WTC11 (cell line): ENCODE results near the gene SLC7A8.

Source experiments
- TF ChIP-seq, protein P1 (sequence below): sonication (generic); formaldehyde crosslinking; IDR thresholded peaks from 2 replicates; pipeline ENCODE4 v1.8.1; 2022; ENCODE audit warnings: mild to moderate bottlenecking, missing genetic modification reagents, moderate library complexity, borderline replicate concordance
- TF ChIP-seq, protein P2 (sequence below): sonication (generic); formaldehyde crosslinking; IDR thresholded peaks from 2 replicates; pipeline ENCODE4 v1.8.0; 2022; ENCODE audit warnings: mild to moderate bottlenecking, missing genetic modification reagents
- TF ChIP-seq, protein P3 (sequence below): sonication (generic); formaldehyde crosslinking; IDR thresholded peaks from 2 replicates; pipeline ENCODE4 v1.8.1; 2023; ENCODE audit warnings: mild to moderate bottlenecking, moderate library complexity, missing genetic modification reagents
- TF ChIP-seq, protein P4 (sequence below): fragments of 200-600 bp; IDR thresholded peaks from 2 replicates; pipeline ENCODE4 v1.8.0; 2022; ENCODE audit warnings: antibody characterized with exemption

DNA sequence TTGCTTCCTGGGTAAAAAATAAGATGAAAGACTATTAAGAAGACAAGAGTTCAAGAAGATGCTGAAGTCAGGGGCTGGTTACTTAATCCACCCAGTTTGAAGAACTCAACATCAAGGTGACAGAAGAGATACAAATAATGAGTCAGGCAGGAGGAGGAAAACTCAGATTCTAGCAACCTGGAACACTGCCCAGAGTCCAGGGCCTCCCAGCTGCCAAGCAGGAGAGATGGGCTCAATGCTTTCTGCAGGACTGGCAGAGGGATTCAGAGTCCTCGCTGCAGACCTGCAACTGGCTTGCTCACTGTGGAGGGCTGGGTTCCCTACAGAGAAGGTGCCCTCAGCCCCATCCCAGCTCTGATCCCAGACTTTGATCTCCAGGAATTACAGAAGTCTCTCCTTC, 35.8 kb downstream of the SLC7A8 start:
- TF ChIP-seq, protein P1, sequence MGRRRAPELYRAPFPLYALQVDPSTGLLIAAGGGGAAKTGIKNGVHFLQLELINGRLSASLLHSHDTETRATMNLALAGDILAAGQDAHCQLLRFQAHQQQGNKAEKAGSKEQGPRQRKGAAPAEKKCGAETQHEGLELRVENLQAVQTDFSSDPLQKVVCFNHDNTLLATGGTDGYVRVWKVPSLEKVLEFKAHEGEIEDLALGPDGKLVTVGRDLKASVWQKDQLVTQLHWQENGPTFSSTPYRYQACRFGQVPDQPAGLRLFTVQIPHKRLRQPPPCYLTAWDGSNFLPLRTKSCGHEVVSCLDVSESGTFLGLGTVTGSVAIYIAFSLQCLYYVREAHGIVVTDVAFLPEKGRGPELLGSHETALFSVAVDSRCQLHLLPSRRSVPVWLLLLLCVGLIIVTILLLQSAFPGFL (CRISPR knock-in tag) = no peak
- TF ChIP-seq, protein P2, sequence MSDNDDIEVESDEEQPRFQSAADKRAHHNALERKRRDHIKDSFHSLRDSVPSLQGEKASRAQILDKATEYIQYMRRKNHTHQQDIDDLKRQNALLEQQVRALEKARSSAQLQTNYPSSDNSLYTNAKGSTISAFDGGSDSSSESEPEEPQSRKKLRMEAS (CRISPR knock-in tag) = no peak
- TF ChIP-seq, protein P3, sequence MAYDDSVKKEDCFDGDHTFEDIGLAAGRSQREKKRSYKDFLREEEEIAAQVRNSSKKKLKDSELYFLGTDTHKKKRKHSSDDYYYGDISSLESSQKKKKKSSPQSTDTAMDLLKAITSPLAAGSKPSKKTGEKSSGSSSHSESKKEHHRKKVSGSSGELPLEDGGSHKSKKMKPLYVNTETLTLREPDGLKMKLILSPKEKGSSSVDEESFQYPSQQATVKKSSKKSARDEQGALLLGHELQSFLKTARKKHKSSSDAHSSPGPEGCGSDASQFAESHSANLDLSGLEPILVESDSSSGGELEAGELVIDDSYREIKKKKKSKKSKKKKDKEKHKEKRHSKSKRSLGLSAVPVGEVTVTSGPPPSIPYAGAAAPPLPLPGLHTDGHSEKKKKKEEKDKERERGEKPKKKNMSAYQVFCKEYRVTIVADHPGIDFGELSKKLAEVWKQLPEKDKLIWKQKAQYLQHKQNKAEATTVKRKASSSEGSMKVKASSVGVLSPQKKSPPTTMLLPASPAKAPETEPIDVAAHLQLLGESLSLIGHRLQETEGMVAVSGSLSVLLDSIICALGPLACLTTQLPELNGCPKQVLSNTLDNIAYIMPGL (CRISPR knock-in tag) = no peak
- TF ChIP-seq, protein P4, sequence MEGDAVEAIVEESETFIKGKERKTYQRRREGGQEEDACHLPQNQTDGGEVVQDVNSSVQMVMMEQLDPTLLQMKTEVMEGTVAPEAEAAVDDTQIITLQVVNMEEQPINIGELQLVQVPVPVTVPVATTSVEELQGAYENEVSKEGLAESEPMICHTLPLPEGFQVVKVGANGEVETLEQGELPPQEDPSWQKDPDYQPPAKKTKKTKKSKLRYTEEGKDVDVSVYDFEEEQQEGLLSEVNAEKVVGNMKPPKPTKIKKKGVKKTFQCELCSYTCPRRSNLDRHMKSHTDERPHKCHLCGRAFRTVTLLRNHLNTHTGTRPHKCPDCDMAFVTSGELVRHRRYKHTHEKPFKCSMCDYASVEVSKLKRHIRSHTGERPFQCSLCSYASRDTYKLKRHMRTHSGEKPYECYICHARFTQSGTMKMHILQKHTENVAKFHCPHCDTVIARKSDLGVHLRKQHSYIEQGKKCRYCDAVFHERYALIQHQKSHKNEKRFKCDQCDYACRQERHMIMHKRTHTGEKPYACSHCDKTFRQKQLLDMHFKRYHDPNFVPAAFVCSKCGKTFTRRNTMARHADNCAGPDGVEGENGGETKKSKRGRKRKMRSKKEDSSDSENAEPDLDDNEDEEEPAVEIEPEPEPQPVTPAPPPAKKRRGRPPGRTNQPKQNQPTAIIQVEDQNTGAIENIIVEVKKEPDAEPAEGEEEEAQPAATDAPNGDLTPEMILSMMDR = no peak
